GM12801 (cell line): ENCODE measurements around the gene CYSRT1.

Experiments used
- CTCF ChIP-seq: IDR thresholded peaks from one replicate; pipeline ENCODE4 v1.5.1; 2011; ENCODE audit warnings: control low read depth; ENCODE audit not compliant: insufficient read length; ENCODE audit errors: extremely low read depth

Gene CYSRT1

GRCh38 chr9:137198051-137198901, 26.7 kb upstream of the CYSRT1 start:
- no peak for TF ChIP-seq CTCF

- no peak for TF ChIP-seq CTCF
These were observed 26.1 kb upstream of the CYSRT1 start for GRCh38 chr9:137198902-137199283.

GRCh38 chr9:137199411-137200121, 25.4 kb upstream of the CYSRT1 start:
- no peak for TF ChIP-seq CTCF

- TF ChIP-seq CTCF, result no peak
These were observed 24.4 kb upstream of the CYSRT1 start, which contains the start of gene TPRN for GRCh38 chr9:137200311-137201204. TPRN (minus strand) TSS chr9:137200741; CDS start chr9:137200711, 30 bp downstream.

GRCh38 chr9:137201205-137201868, 23.6 kb upstream of the CYSRT1 start:
- TF ChIP-seq CTCF, result no peak

GRCh38 chr9:137202966-137203365, 22.0 kb upstream of the CYSRT1 start:
- TF ChIP-seq CTCF, result no peak
